RWPE1 (cell line): ENCODE results near the gene SLC4A9.

Source experiments
- CTCF ChIA-PET: fragments of 350-600 bp; sonication (Branson Sonifier 250); formaldehyde crosslinking; extraction: SDS; loops from one replicate; lab custom pipeline; 2021; lab: Yijun Ruan, JAX
- POLR2A ChIA-PET: fragments of 400-600 bp; formaldehyde crosslinking; extraction: SDS; loops from one replicate; lab custom pipeline; 2020; ENCODE audit warnings: antibody characterized with exemption; ENCODE audit not compliant: low non-redundant PET; lab: Yijun Ruan, JAX
- DNase-seq: peaks from one replicate; pipeline ENCODE4 v3.0.0; 2012; ENCODE audit warnings: low spot score
- H3K27ac ChIP-seq: fragments of 450-650 bp; 2 replicates; pipeline ENCODE4 v1.5.1; 2017
- TF ChIP-seq, protein P1 (sequence below): fragments of 450-650 bp; conservative IDR thresholded peaks from 2 replicates; pipeline ENCODE4 v1.5.1; 2017; ENCODE audit warnings: low read depth, mild to moderate bottlenecking

SLC4A9 gene

GRCh38 chr5:140391732-140392131, 31.7 kb downstream of the SLC4A9 start:
- DNase-seq = no peak
- CTCF ChIA-PET = interaction anchor here (0.7 to 2.5 kb wide), 3 partner anchors 19 to 1703 kb away, joined by 3 to 7 read pairs (median 4); no protein-coding TSS in a partner anchor
- POLR2A ChIA-PET = interaction anchor here (1.0 kb wide), 1 partner anchor 10 kb away, joined by 3 read pairs; the partner anchor contains the start of gene ANKHD1
- no peak overlapping the region for H3K27ac ChIP-seq
- TF ChIP-seq, protein P1, sequence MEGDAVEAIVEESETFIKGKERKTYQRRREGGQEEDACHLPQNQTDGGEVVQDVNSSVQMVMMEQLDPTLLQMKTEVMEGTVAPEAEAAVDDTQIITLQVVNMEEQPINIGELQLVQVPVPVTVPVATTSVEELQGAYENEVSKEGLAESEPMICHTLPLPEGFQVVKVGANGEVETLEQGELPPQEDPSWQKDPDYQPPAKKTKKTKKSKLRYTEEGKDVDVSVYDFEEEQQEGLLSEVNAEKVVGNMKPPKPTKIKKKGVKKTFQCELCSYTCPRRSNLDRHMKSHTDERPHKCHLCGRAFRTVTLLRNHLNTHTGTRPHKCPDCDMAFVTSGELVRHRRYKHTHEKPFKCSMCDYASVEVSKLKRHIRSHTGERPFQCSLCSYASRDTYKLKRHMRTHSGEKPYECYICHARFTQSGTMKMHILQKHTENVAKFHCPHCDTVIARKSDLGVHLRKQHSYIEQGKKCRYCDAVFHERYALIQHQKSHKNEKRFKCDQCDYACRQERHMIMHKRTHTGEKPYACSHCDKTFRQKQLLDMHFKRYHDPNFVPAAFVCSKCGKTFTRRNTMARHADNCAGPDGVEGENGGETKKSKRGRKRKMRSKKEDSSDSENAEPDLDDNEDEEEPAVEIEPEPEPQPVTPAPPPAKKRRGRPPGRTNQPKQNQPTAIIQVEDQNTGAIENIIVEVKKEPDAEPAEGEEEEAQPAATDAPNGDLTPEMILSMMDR = no peak

DNA sequence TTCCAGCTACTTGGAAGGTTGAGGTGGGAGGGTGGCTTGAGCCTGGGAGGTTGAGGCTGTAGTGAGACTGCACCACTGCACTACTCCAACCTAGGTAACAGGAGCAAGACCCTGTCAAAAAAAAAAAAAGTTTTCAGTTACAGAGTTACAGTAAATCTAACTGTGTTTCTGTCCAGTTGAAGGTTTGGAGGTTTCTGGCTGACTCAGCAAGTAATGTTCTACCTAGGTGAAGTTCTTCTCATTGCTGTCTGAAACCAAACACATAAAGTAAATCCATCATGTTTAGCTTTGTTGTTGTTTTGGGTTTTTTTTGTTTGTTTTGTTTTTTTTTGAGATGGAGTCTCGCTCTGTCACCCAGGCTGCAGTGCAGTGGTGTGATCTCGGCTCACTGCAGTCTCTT, 33.7 kb downstream of the SLC4A9 start:
- POLR2A ChIA-PET = no interaction called here
- TF ChIP-seq, protein P1 = no peak
- no peak overlapping the region for H3K27ac ChIP-seq
- no peak for DNase-seq
- CTCF ChIA-PET = interaction anchor here (1.0 kb wide), 1 partner anchor 13 kb away, joined by 4 read pairs; no protein-coding TSS in a partner anchor

- DNase-seq = peak; percentile 75
- TF ChIP-seq, protein P1 = no peak
- peak overlapping the region; percentile 64 for H3K27ac ChIP-seq
- CTCF ChIA-PET = interaction anchor here (0.7 kb wide), 1 partner anchor 26 kb away, joined by 3 read pairs; no protein-coding TSS in a partner anchor
- POLR2A ChIA-PET = interaction anchor here (0.6 kb wide), 1 partner anchor 54 kb away, joined by 4 read pairs; no protein-coding TSS in a partner anchor
Measured at GRCh38 chr5:140398379-140398811, 38.4 kb downstream of the SLC4A9 start.

DNA sequence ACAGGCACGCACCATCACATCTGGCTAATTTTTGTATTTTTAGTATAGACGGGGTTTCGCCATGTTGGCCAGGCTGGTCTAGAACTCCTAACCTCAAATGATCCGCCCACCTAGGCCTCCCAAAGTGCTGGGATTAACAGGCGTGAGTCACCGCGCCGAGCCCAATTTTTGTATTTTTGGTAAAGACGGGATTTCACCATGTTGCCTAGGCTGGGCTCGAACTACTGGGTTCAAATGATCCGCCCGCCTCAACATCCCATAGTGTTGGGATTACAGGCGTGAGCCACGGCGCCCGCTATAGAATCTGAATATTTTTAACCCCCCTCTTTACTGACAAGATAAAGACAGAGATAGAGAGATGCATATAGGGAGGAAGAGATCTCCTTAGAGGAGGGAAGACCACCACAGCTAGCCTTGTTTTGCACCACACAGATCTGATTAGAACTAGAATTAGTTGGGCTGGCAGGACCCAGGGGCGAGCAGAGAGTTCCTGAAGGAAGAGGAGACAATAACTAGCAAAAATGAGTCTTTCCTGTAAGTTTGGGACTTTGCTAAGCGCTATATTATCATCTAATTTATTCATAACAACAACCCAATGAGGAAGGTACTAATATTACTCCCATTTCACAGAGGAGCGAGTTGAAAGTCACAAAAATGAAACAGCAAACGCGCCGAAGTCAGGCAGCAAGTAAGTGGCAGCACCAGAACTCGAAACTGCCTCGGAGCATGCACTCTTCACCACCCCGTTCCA, 40.2 kb downstream of the SLC4A9 start:
- ChIA-PET CTCF (interaction anchor here (3.0 kb wide), 1 partner anchor 27 kb away, joined by 19 read pairs; no protein-coding TSS in a partner anchor), POLR2A (interaction anchor here (1.4 kb wide), 1 partner anchor 9 kb away, joined by 3 read pairs; no protein-coding TSS in a partner anchor)
- H3K27ac ChIP-seq = peak overlapping the region; percentile 91
- TF ChIP-seq, protein P1 = no peak
- DNase-seq = no peak

DNA sequence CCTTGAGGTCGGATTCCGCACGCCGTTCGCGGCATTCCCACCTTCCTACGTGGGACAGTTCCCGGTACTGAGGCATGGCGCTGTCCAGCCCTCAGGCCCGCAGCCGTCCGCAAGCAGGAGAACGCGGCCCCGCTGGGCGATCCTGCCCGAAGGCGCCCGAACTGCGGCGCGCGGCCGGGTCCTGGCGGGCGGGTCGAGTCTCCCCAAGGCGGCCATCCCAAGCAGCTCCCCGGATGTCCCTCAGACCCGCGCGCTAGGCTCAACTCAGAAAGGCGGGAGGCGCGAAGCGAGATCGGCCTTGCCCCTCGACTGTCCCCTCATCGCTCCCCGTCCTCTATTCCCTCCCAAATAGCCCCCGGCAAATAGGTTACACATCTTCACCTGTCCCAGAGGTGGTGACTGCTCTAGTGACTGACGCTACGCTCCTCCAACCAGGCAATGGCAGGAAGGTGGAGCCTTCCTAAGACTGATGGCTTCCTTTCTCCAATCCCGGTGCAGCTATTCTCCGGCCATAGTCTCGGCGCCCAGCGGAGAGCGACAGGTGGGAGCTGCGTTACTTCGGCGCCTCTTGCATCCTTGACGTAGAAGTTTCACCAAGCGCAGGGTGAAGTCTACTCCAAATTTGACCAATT, 40.9 kb downstream of the SLC4A9 start:
- POLR2A ChIA-PET = interaction anchor here (0.5 to 1.4 kb wide), 3 partner anchors 10 to 325 kb away, joined by 3 to 7 read pairs (median 3); no protein-coding TSS in a partner anchor
- H3K27ac ChIP-seq = peak overlapping the region; percentile 91
- TF ChIP-seq, protein P1 = no peak

More for the DNA sequence above, 40.9 kb downstream of the SLC4A9 start:
- DNase-seq = peak; percentile 99
- CTCF ChIA-PET = interaction anchor here (0.8 to 3.0 kb wide), 2 partner anchors 28 to 35 kb away, joined by 4 to 19 read pairs; no protein-coding TSS in a partner anchor
